ENCODE data around the gene BCL2.

DNA sequence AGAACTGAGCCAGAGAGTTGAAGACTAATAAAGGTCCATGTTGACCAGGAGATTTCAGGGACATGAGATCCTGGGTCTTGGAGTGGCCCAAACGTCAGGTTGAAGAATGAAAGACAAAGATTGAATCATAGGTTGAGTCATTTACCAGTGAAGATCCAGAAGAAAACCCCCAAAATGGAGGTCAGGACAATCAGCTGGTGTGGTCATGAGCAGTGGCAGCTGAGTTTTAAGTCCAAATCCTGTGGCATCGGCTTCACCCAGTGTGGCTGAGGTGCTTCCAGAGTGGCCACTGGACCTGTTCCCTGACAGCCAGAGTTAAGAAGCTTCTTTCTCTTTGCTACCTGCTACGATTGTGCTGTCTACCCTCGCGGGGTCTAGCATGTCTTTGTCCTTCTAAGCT is 234.0 kb downstream of the BCL2 start:
- TF ChIP-seq ARNTL (CRISPR knock-in tag; IDR thresholded peaks at IDR 0.05; ENCODE audit: borderline replicate concordance, low read depth) (no peak), ZFP30 (CRISPR knock-in tag; IDR thresholded peaks at IDR 0.05) (no peak), ZC3H10 (CRISPR knock-in tag; IDR thresholded peaks at IDR 0.05) (no peak), ZNF565 (CRISPR knock-in tag; conservative IDR thresholded peaks at IDR 0.05; ENCODE audit: low read depth) (no peak), ISL1 (CRISPR knock-in tag; IDR thresholded peaks at IDR 0.05) (no peak), ESRRG (CRISPR knock-in tag; IDR thresholded peaks at IDR 0.05) (no peak), ZNF70 (CRISPR knock-in tag; IDR thresholded peaks at IDR 0.05) (no peak), CSDC2 (CRISPR knock-in tag; IDR thresholded peaks at IDR 0.05) (no peak), RARB (CRISPR knock-in tag; IDR thresholded peaks at IDR 0.05) (no peak), SNAI2 (CRISPR knock-in tag; IDR thresholded peaks at IDR 0.05) (no peak), OSR1 (CRISPR knock-in tag; IDR thresholded peaks at IDR 0.05) (no peak), TCF4 (CRISPR knock-in tag; IDR thresholded peaks at IDR 0.05; ENCODE audit: borderline replicate concordance) (no peak)
- TF ChIP-seq, protein P1, sequence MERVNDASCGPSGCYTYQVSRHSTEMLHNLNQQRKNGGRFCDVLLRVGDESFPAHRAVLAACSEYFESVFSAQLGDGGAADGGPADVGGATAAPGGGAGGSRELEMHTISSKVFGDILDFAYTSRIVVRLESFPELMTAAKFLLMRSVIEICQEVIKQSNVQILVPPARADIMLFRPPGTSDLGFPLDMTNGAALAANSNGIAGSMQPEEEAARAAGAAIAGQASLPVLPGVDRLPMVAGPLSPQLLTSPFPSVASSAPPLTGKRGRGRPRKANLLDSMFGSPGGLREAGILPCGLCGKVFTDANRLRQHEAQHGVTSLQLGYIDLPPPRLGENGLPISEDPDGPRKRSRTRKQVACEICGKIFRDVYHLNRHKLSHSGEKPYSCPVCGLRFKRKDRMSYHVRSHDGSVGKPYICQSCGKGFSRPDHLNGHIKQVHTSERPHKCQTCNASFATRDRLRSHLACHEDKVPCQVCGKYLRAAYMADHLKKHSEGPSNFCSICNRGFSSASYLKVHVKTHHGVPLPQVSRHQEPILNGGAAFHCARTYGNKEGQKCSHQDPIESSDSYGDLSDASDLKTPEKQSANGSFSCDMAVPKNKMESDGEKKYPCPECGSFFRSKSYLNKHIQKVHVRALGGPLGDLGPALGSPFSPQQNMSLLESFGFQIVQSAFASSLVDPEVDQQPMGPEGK (CRISPR knock-in tag; IDR thresholded peaks at IDR 0.05; ENCODE audit: borderline replicate concordance): no peak
- TF ChIP-seq, protein P2, sequence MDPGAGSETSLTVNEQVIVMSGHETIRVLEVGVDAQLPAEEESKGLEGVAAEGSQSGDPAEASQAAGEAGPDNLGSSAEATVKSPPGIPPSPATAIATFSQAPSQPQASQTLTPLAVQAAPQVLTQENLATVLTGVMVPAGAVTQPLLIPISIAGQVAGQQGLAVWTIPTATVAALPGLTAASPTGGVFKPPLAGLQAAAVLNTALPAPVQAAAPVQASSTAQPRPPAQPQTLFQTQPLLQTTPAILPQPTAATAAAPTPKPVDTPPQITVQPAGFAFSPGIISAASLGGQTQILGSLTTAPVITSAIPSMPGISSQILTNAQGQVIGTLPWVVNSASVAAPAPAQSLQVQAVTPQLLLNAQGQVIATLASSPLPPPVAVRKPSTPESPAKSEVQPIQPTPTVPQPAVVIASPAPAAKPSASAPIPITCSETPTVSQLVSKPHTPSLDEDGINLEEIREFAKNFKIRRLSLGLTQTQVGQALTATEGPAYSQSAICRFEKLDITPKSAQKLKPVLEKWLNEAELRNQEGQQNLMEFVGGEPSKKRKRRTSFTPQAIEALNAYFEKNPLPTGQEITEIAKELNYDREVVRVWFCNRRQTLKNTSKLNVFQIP (CRISPR knock-in tag; IDR thresholded peaks at IDR 0.05; ENCODE audit: borderline replicate concordance, low read depth): no peak

Data from SK-N-SH treated with all-trans-retinoic acid at 6 μM for 48 hours (cell line).